ENCODE results near the gene FXR2.

The FXR2 gene

GRCh38 chr17:7615265-7615747 lies 609 bp upstream of the FXR2 start:
- H3K9me3 ChIP-seq (ENCODE audit: insufficient read depth, low read length), result no peaks in the 10 kb centered on the region
- H3K27ac ChIP-seq (ENCODE audit: low read depth, low read length), result 0 out of 2 replicates have a peak overlapping the region, but pooled peaks have one; percentile 24
- no peaks in the 10 kb centered on the region for H3K36me3 ChIP-seq (ENCODE audit: low read length)
- H3K9me2 ChIP-seq (replicated peaks; ENCODE audit: insufficient read depth, low read length), result no peaks in the 10 kb centered on the region
- H4K20me1 ChIP-seq (ENCODE audit: low read depth, low read length), result no peaks in the 10 kb centered on the region
- H3K79me2 ChIP-seq (ENCODE audit: insufficient read depth, low read length), result peaks cover 39% of the 10 kb centered on the region
- H3F3A ChIP-seq (ENCODE audit: insufficient read depth), result no peaks in the 10 kb centered on the region
- H3K27me3 ChIP-seq (ENCODE audit: low read length), result no peaks in the 10 kb centered on the region
- peak overlapping the region; percentile 63 for H3K4me2 ChIP-seq (ENCODE audit: low read depth, low read length, poor library complexity, severe bottlenecking)
- TF ChIP-seq EZH2phosphoT487 (conservative IDR thresholded peaks at IDR 0.05; ENCODE audit: low read length) (no peak), CTCF (IDR thresholded peaks at IDR 0.05; ENCODE audit: insufficient read depth, low read length, poor library complexity, severe bottlenecking) (no peak)
- peak overlapping the region; percentile 59 for H3K9ac ChIP-seq (ENCODE audit: low read length)
- H2AFZ ChIP-seq (ENCODE audit: low read depth, low read length, severe bottlenecking), result peak overlapping the region; percentile 93
- H3K4me3 ChIP-seq (ENCODE audit: insufficient read depth, low read length, poor library complexity, severe bottlenecking), result peak overlapping the region; percentile 61

- Histone ChIP-seq H3F3A (ENCODE audit: insufficient read depth) (no peaks in the 10 kb centered on the region), H3K79me2 (ENCODE audit: insufficient read depth, low read length) (peaks cover 50% of the 10 kb centered on the region), H3K9me2 (replicated peaks; ENCODE audit: insufficient read depth, low read length) (no peaks in the 10 kb centered on the region), H3K4me3 (ENCODE audit: insufficient read depth, low read length, poor library complexity, severe bottlenecking) (peak overlapping the region; percentile 68), H2AFZ (ENCODE audit: low read depth, low read length, severe bottlenecking) (no peak overlapping the region), H3K4me2 (ENCODE audit: low read depth, low read length, poor library complexity, severe bottlenecking) (peak overlapping the region; percentile 95), H3K27me3 (ENCODE audit: low read length) (no peaks in the 10 kb centered on the region), H3K36me3 (ENCODE audit: low read length) (no peaks in the 10 kb centered on the region), H4K20me1 (ENCODE audit: low read depth, low read length) (no peaks in the 10 kb centered on the region), H3K9me3 (ENCODE audit: insufficient read depth, low read length) (no peaks in the 10 kb centered on the region), H3K9ac (ENCODE audit: low read length) (peak overlapping the region; percentile 81), H3K27ac (ENCODE audit: low read depth, low read length) (peak overlapping the region; percentile 52)
- TF ChIP-seq EZH2phosphoT487 (conservative IDR thresholded peaks at IDR 0.05; ENCODE audit: low read length), result no peak
- TF ChIP-seq CTCF (IDR thresholded peaks at IDR 0.05; ENCODE audit: insufficient read depth, low read length, poor library complexity, severe bottlenecking), result no peak
Measured at GRCh38 chr17:7613769-7614424, 800 bp downstream of the FXR2 start.

GRCh38 chr17:7612294-7612640 lies 2.4 kb downstream of the FXR2 start:
- Histone ChIP-seq H3K9me2 (replicated peaks; ENCODE audit: insufficient read depth, low read length) (no peaks in the 10 kb centered on the region), H3K79me2 (ENCODE audit: insufficient read depth, low read length) (peaks cover 54% of the 10 kb centered on the region), H4K20me1 (ENCODE audit: low read depth, low read length) (no peaks in the 10 kb centered on the region), H3K9ac (ENCODE audit: low read length) (no peak overlapping the region), H3K27me3 (ENCODE audit: low read length) (no peaks in the 10 kb centered on the region), H3K36me3 (ENCODE audit: low read length) (no peaks in the 10 kb centered on the region), H2AFZ (ENCODE audit: low read depth, low read length, severe bottlenecking) (no peak overlapping the region), H3K9me3 (ENCODE audit: insufficient read depth, low read length) (no peaks in the 10 kb centered on the region), H3K4me2 (ENCODE audit: low read depth, low read length, poor library complexity, severe bottlenecking) (peak overlapping the region; percentile 7), H3K27ac (ENCODE audit: low read depth, low read length) (no peak overlapping the region), H3K4me3 (ENCODE audit: insufficient read depth, low read length, poor library complexity, severe bottlenecking) (no peak overlapping the region), H3F3A (ENCODE audit: insufficient read depth) (no peaks in the 10 kb centered on the region)
- TF ChIP-seq CTCF (IDR thresholded peaks at IDR 0.05; ENCODE audit: insufficient read depth, low read length, poor library complexity, severe bottlenecking) (no peak), EZH2phosphoT487 (conservative IDR thresholded peaks at IDR 0.05; ENCODE audit: low read length) (no peak)
